Spleen (tissue), 11 donors: ENCODE results near the gene C16orf86. TPM values are rescaled to one million over a fixed set of nuclear protein-coding genes. Genes with fewer than 3 reads are reported as not detected.

ENCODE experiments used
- DNase-seq: peaks from one replicate; pipeline ENCODE4 v3.0.0-alpha.2; 2020
- H3K27ac ChIP-seq, 8 donors: fragments of 200-600 bp; sonication (generic) in 7 of 8; 1 replicate in 4 of 8; 2 replicates in 4 of 8; pipeline versions ENCODE4 v1.5.0 to v1.8.0; 2016 to 2021; ENCODE audit warnings: inconsistent platforms in 4 of 8, mild to moderate bottlenecking in 4 of 8, moderate library complexity in 1 of 8
- H3K27me3 ChIP-seq, 7 donors: fragments of 200-600 bp; sonication (generic) in 6 of 7; replicated peaks in 1 of 7; 1 replicate in 4 of 7; 2 replicates in 3 of 7; pipeline versions ENCODE4 v1.5.0 to v1.8.0; 2016 to 2021; ENCODE audit warnings: inconsistent platforms in 3 of 7, mild to moderate bottlenecking in 1 of 7
- H3K36me3 ChIP-seq, 6 donors: fragments of 200-600 bp; sonication (generic) in 5 of 6; 1 replicate in 4 of 6; 2 replicates in 2 of 6; pipeline versions ENCODE4 v1.5.0 to v1.8.0; 2016 to 2021; ENCODE audit warnings: inconsistent platforms in 2 of 6
- H3K4me1 ChIP-seq, 6 donors: fragments of 200-600 bp; sonication (generic) in 5 of 6; 1 replicate in 3 of 6; 2 replicates in 3 of 6; pipeline versions ENCODE4 v1.5.0 to v1.8.0; 2016 to 2021; ENCODE audit warnings: inconsistent platforms in 3 of 6
- H3K4me3 ChIP-seq, 8 donors: fragments of 200-600 bp; sonication (generic) in 7 of 8; 1 replicate in 4 of 8; 2 replicates in 4 of 8; pipeline versions ENCODE4 v1.5.0 to v1.8.0; 2016 to 2021; ENCODE audit warnings: inconsistent platforms in 4 of 8, mild to moderate bottlenecking in 4 of 8, moderate library complexity in 2 of 8
- H3K9me3 ChIP-seq, 8 donors: fragments of 200-600 bp; sonication (generic) in 7 of 8; 1 replicate in 4 of 8; 2 replicates in 4 of 8; pipeline versions ENCODE4 v1.5.0 to v1.8.0; 2016 to 2021; ENCODE audit warnings: inconsistent platforms in 4 of 8
- CTCF ChIP-seq, 11 experiments: fragments of 200-600 bp in 7 of 11; fragments of 450-650 bp in 4 of 11; sonication (generic) in 4 of 11; IDR thresholded peaks in 8 of 11; conservative IDR thresholded peaks in 3 of 11; 1 replicate in 7 of 11; 2 replicates in 4 of 11; pipeline versions ENCODE4 v1.4.0 to v1.8.0; 2016 to 2021; ENCODE audit warnings: antibody characterized with exemption in 11 of 11, inconsistent platforms in 4 of 11, mild to moderate bottlenecking in 1 of 11
- POLR2A ChIP-seq, 3 donors: fragments of 450-650 bp; IDR thresholded peaks; one replicate each; pipeline ENCODE4 v1.5.1; 2017; ENCODE audit warnings: antibody characterized with exemption in 3 of 3, mild to moderate bottlenecking in 1 of 3
- POLR2AphosphoS5 ChIP-seq, 3 donors: sonication (generic); formaldehyde crosslinking; IDR thresholded peaks; one replicate each; pipeline ENCODE4 v1.5.1; 2017; ENCODE audit warnings: antibody characterized with exemption in 3 of 3
- WGBS, 5 donors: extraction: QIAGEN DNeasy Blood & Tissue Kit in 3 of 5; methylation state at CpG; one replicate each; pipeline versions ENCODE4 v1.1.5 to v1.1.7; 2013 to 2018; 5-methylcytosine and 5-hydroxymethylcytosine counted together
- intact Hi-C: fragments of 100-400 bp; cut with DNase I; formaldehyde crosslinking; loops from one replicate; pipeline ENCODE4 v1.15.0; 2023; ENCODE audit warnings: low total_unique reads
- polyA plus RNA-seq, 3 donors: library from polyadenylated mRNA; stranded (reverse); fragments of 200-250 nt; gene quantifications; one replicate each; pipeline ENCODE4 v1.2.1, GENCODE V29; 2013
- total RNA-seq, 7 donors: library from RNA; depleted of rRNA in 3 of 7; stranded (reverse); fragments of >200 nt in 3 of 7; fragmentation: NEBNext Ultra II Directional in 4 of 7; extraction: Animal tissue kit (Norgen Biotek cat#: 25700) in 4 of 7; gene quantifications; one replicate each; pipeline versions ENCODE4 v1.1.0 to v1.2.1, GENCODE V29; 2016 to 2021
- donor health status: healthy with polysubstance abuse.
- donor health status: DM: no; HTN: no; CAD: no; lungs with moderate emphysema.
- donor health status: DM: no; HTN: no; CAD: no.
- donor health status: Bipolar disorder and iron deficiency.
- donor health status: healthy.
- donor health status: DM: no; HTN: no; CAD: no.
- donor health status: DM: yes; HTN: yes; CAD: no.

Gene C16orf86
- total and polyA plus RNA-seq, 10 donors = 5.2 to 17.3 (median 8.9) TPM

- TF ChIP-seq CTCF (IDR thresholded peaks at IDR 0.05 in 8 of 11, conservative IDR thresholded peaks at IDR 0.05 in 3 of 11) = no peak
- TF ChIP-seq POLR2A (IDR thresholded peaks at IDR 0.05) = no peak
- no peak for TF ChIP-seq POLR2AphosphoS5 (IDR thresholded peaks at IDR 0.05)
- no peaks in the 10 kb centered on the region for H3K9me3 ChIP-seq
- H3K27me3 ChIP-seq = peaks cover 0 to 31% (median 11%) of the 10 kb centered on the region in 7 donors
- no peak overlapping the region for H3K27ac ChIP-seq
- no peak overlapping the region for H3K4me3 ChIP-seq
- DNase-seq = no peak
- peaks cover 0 to 69% (median 31%) of the 10 kb centered on the region in 6 donors for H3K36me3 ChIP-seq
- WGBS, 5 donors = 88 to 94% (median 93%) methylated on average over 9 to 16 of the region's 16 CpGs
- peaks cover 15 to 50% (median 29%) of the 10 kb centered on the region in 6 donors for H3K4me1 ChIP-seq
- intact Hi-C loops = no loop called here
Measured at GRCh38 chr16:67657017-67657608, 9.5 kb upstream of the C16orf86 start.

GRCh38 chr16:67657751-67658518, 8.7 kb upstream of the C16orf86 start:
- intact Hi-C loops = no loop called here
- no peak overlapping the region for H3K4me3 ChIP-seq
- H3K9me3 ChIP-seq = no peaks in the 10 kb centered on the region
- DNase-seq = no peak
- H3K27ac ChIP-seq = no peak overlapping the region
- H3K36me3 ChIP-seq = peaks cover 0 to 72% (median 29%) of the 10 kb centered on the region in 6 donors
- WGBS, 5 donors = 89 to 96% (median 94%) methylated on average over 14 to 18 of the region's 18 CpGs
- H3K4me1 ChIP-seq = peaks cover 15 to 47% (median 29%) of the 10 kb centered on the region in 6 donors
- TF ChIP-seq POLR2A (IDR thresholded peaks at IDR 0.05) = no peak
- TF ChIP-seq POLR2AphosphoS5 (IDR thresholded peaks at IDR 0.05) = no peak
- no peak for TF ChIP-seq CTCF (IDR thresholded peaks at IDR 0.05 in 8 of 11, conservative IDR thresholded peaks at IDR 0.05 in 3 of 11)
- H3K27me3 ChIP-seq = peaks cover 0 to 23% (median 10%) of the 10 kb centered on the region in 7 donors

- intact Hi-C loops = no loop called here
- Histone ChIP-seq H3K36me3 (peaks cover 0 to 73% (median 28%) of the 10 kb centered on the region in 6 donors), H3K4me3 (peak overlapping the region; percentile 65 to 97 (median 89)), H3K4me1 (peaks cover 15 to 48% (median 27%) of the 10 kb centered on the region in 6 donors), H3K27me3 (peaks cover 0 to 11% (median 3%) of the 10 kb centered on the region in 7 donors), H3K9me3 (no peaks in the 10 kb centered on the region), H3K27ac (peak overlapping the region in 5 of 8 donors; percentile 95 to 99 (median 98))
- no peak for TF ChIP-seq CTCF (IDR thresholded peaks at IDR 0.05 in 8 of 11, conservative IDR thresholded peaks at IDR 0.05 in 3 of 11)
- no peak for TF ChIP-seq POLR2A (IDR thresholded peaks at IDR 0.05)
- no peak for TF ChIP-seq POLR2AphosphoS5 (IDR thresholded peaks at IDR 0.05)
- WGBS, 5 donors = 40 to 46% (median 41%) methylated on average over 14 to 21 of the region's 21 CpGs
- DNase-seq = no peak
Measured at GRCh38 chr16:67658849-67659674, 7.6 kb upstream of the C16orf86 start.
